Stimulated activated CD4-positive, alpha-beta T cell treated with anti-CD3 and anti-CD28 coated beads, Interleukin-1b, Interleukin-23, amount 100 ng/mL, for 1 hour (primary cell): Measurements from ENCODE around the gene PPP2R2D.
"Not testable (repeated sequence)": the region's sequence is repeated elsewhere in the genome, so short reads cannot be mapped to it uniquely, and the experiment has no call there.

ENCODE experiments used
- DNase-seq, 2 donors: peaks; one replicate each; pipeline ENCODE4 v3.0.0-alpha.2; 2020; ENCODE audit warnings: low read depth in 2 of 2

PPP2R2D gene

DNA sequence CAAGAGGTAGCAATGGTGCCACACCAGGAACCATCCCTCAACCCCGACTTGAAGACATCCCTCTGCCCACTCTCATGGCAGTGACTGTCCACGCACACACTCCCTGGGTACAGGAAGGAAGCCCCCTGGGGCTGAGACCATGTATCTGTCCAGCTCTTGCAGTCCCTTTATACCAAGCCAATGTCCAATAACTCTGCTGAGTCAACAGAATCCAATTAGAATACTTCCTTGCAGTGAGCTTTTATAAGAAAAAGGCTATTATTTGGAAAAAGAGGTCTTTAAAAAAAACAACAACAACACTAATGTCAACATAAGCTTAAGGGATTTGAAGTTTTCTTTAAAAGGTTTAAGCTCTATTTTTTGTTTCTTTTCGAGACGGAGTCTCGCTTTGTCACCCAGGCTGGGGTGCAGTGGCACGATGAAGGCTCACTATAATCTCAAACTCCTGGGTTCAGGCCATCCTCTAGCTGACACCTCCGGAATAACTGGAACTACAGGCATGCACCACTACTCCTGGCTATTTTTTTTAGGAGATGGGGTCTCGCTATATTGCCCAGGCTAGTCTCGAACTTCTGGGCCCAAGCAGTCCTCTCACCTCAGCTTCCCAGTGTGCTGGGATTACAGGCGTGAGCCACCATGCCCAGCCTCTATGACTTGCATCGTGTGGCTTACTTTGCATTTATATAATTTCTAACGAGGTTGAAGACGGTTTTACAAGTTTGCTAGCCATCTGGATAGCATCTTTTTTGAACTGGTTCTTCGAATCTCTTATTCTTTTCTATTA lies 73.4 kb downstream of the PPP2R2D start:
- no peak for DNase-seq

DNA sequence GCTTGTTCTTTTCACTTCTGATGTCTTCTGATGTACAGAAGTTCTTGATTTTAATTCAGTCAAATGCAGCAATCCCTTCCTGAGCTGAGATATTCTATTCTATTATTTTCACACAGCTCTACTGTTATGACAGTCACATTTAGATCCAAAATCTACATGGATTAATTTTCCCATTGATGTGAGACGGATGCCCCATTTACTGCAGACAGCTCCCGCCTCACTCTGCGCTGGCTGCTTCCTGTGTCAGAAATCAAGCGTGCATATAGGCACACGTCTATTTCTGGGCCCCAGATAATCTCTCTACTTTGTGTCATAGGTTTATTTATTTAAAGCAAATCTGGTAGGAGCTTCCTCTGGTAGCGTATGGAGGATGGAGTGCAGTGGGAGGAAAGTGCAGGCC lies 74.2 kb downstream of the PPP2R2D start:
- no peak for DNase-seq

DNA sequence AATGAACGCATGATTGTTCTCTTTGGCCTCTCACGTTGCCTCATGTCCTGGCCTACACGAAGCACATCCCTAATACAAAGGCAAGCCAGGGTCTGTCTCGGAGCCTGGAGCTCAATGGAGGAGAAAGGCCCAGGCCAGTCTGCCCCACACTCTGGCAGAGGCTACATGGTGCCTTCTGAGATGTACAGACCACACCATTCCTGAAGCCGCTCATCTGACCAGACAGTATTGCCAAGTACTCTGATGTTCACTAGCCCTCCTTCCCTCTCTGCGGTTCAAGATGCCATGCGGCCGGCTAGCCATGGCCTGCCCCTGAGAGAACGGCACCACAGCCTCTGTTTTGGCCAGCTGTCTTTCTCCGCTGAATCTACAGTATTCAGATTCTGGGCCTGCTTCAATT lies 75.0 kb downstream of the PPP2R2D start:
- no peak for DNase-seq

DNA sequence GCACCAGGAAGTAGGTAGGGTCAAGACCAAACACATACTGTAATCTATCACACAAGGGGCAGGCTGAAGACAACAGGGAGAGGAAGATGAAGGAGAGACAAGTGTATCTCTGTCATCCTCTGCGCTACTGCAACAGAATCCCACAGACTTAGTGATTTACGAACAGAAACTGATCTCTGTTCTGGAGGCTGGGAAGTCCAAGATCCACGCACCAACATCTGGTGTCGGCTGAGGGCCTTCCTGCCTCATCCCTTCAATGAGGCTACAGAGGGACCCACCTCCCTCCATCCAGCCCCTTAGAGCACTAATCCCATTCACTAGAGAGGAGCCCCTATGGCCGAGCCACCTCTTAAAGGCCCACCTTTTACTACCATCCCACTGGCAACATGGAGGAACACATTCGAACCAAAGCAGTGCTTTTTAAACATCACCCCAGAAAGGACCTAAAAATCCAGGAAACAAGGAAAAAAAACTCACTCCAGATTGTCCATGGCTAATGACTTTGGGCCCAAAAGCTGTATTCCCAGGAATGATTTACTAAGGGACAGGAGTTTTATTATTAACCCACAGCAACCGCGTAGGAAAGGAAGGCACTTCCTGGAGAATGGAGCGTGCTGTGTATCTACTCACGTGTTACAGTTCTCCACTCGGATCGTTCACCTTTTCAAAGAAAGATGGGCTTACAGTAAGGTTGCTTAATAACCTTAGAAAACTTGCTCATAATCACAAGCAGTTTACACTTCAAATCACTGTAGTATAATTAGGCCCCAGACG lies 76.7 kb downstream of the PPP2R2D start:
- DNase-seq: no peak

DNA sequence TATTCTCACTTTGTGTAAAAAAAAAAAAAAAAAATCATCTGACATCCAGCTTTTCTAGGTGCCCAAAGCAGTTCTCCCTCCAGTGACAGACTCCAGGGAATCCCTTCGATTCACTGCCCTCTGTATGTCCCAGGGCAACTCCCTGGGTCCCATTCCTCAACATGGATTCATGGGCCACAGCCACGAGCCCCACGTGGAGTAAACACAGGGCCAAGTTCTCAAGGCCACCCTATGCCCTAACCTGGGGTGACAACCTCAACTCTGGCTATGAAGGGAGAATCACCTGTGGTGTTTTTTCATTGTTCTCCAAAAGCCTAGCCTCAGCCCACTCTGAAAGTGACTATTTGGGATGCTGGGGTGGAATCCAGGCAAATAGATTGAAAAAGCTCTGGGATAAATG lies 77.6 kb downstream of the PPP2R2D start:
- DNase-seq: no peak

DNA sequence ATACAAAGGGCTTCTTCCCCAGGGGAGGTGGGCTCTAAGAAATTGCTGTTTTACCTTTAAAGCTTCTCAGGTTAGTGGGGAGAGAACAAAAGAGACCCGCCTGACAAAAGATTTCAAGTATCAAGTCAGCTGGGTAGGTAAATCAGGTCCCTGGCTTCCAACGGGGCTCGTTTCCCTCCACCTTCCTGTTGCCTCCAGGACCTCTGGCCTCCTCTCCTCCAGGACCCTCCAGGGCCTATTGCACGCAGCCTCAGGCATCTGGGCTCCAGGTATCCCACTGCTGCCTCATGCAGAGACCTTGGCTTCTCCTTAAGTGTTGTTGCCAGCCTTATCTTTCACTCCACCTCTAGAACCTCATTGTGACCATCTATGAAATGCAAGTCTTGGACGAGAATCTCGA lies 78.0 kb downstream of the PPP2R2D start:
- no peak for DNase-seq

DNA sequence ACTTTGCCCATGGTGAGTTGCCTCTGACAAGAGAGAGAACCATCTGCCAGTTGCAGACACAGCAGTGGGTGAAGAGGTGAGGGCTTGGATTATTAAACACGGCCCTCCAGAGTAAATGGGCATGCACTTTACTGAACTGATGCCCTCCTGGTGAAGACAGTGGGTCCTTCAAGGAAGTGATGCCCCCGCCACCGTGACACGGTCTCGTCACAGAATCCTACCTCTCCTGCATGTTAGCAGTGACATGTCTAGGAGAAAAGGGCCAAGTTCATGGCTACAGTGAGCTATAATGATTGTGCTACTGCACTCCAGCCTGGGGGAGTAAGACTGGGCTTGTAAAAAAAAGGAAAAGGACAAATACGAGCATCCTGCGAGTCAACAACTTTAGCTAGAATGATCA lies 78.5 kb downstream of the PPP2R2D start:
- DNase-seq: no peak

DNA sequence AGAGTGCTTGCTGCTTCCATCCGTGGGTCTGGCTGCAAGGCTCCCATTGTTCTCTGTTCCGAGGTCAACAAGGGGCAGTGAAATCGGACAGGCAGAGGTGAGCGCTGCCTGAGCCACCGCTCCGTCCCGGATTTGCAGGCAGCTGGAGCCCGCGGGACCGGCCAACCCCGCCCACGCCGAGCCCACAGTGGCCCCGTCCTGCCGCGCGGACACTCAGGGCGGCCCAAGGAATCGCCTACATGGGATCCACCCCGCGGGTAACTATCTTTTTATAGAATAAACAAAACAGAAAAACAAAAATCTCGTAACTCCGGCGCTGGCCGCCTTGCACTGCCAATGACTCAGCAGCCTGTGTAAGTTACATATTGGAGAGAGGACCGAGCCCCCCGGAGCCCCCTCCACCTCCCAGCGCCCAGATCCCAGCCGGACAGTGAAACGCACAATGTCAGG lies 79.0 kb downstream of the PPP2R2D start:
- DNase-seq: no peak

DNA sequence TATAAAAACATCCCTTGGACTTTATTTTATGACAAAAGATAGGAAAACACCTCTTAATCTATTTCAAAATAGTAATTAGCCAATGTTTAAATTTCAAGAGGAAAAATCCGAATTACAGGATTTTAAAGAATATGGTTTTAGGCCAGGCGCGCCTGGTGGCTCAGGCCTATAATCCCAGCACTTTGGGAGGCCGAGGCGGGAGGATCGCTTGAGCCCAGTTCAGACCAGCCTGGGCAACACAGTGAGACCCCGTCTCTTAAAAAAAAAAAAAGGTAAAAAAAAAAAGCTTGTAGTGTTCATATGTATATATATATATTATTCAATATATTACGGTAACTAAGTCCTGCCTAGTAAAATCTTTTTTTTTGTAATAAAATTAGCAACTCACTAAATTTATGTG lies 79.5 kb downstream of the PPP2R2D start:
- no peak for DNase-seq

DNA sequence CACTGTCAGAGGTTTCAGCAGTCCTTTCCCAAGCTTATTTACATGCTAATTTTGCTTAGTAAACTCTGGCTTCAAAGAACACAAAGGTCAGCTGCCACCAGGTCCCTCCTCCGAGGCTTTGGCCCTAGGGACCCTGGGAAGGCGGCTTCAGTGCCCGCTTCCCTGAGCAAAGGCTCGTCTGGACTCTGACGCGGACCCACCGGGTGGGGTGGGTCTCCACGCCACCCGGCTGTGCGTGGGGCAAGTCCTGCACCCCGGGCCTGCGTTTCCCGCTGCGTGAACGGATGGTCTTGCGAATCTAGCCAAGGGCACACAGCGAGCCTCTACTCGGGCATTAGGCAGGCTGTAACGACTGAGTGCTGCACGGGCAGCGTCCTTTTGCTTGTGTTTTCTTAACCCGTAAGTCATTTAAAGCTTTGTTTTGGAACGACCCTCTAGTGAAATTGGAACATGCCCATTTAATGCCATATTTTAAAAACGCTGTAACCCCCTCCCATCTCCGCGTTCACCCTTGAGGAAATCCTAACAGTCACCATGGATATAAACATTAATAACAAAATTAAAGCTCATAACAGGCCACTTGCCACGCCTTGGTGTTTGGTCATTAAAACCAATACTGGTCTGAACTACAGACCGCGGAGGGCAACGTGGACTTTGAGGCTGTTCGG lies 80.1 kb downstream of the PPP2R2D start:
- no peak for DNase-seq

DNA sequence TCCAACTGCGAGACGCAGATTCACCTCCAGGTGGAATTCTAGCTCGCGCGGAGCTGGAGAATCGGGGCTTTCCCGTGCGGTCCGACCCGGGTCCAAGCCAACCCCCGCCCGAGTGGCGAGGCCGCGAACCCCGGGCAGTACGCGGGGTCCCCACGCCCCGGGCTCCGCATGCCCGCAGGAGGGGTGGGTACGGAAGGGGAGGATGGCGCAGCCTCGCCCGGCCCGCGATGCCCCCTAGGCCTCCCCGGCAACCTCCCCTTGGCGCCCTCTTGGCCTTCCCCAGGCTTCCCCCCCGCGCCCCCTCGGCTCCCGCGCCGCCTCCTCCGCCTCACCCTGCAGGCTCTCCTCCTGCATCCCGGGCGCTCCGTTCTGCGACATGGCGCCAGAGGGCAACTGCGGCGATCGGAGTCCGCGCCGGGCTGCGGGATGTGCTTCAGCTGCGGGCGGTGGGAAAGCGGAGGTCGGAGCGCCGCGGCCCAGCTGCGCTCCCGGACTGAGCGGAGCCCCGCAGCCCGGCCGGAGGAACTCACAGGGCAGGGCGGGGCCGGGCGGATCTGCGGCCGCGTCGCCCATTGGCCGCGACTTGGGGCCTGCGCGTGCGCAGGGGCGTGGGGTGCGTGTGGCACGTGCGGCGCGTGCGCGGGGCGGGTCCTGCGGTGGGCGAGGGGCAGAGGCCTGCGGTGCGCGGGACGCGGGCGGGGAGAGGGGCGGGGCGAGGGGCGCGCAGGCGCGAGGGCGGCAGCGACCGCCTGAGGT lies 80.8 kb downstream of the PPP2R2D start, which contains the start of gene BNIP3:
TSS of gene BNIP3 (minus strand) at position 495 of the 756 bp plus-strand sequence. CDS start at position 378, 117 bp downstream.
- peak; percentile 87 to 97 for DNase-seq

DNA sequence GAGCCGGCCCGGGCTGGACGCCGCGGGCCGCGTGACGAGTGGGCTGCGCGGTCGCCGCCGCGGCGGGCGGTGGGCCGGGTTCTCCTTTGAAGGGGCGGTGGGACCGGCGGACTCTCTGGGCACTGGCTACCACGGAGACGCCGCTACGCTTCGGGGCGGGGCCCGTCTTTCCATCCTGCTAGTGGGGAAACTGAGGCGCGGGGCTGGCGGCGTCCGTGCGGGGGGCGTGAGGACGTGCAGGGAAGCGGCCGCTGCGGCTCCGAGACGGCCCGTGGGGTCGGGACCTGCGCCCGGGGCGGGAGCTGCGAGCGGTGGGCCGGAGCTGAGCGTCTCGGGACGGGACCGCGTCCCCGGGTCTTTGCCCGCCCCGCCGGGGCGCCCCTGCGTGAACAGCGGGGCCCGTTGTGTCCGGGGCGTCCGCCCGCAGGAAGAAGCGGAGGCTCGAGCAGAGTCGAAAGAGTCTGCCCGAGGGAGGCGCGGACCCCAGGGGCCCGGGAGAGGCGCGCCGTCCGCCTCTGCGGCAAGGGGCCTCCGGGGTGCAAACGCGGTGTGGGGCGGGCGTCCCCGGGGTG lies 81.5 kb downstream of the PPP2R2D start:
- no peak for DNase-seq

DNA sequence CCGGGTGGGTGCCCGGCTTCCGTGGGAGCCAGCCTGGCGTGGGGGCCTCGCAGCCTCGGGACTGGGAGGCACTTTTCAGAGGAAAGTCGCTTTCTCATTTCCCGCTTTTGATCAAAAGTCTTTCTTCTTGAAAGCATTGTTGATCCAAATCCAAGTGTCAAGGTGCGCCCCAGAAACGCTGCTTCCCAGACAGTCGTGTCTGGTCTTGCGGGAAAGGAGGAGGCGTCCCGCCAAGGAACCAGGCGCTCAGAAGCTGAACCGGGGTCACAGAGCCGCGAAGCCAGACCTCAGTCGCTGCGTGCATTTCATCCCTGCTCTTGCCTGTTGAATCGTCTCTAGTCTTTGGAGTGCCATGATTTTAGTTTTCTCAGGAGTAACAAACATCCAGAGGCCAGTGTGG lies 82.0 kb downstream of the PPP2R2D start:
- DNase-seq: no peak

DNA sequence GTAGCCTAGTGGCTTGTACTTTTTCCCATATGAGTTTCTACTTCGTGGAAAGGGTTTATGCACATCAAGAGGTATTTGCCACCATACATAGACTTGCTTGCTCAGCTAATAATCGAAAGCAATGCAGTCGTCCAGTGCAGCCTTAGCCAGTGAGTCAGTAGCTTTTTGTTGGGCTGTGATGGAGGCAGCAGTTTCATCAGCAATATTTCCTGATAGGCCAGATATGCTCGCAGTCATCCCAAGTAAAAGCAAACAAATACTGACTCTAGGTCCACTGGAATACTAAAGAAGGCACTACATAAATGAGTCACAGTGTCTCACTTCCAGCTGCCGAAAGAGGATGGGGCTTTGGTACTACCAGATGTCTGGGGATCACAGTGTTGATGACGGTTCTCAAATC lies 83.0 kb downstream of the PPP2R2D start:
- DNase-seq: no peak

DNA sequence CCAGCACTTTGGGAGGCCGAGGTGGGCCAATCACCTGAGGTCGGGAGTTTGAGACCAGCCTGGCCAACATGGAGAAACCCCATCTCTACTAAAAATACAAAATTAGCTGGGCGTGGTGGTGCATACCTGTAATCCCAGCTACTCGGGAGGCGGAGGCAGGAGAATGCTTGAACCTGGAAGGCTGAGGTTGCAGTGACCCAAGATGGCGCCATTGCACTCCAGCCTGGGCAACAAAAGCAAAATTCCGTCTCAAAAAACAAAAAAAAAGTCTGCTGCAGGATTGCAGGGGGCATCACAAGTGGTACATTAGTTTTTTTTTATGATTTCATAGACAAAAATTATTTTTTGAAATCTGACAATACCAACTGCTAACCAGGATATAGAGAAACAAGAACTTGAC lies 86.0 kb downstream of the PPP2R2D start:
- not testable (repeated sequence) for DNase-seq

DNA sequence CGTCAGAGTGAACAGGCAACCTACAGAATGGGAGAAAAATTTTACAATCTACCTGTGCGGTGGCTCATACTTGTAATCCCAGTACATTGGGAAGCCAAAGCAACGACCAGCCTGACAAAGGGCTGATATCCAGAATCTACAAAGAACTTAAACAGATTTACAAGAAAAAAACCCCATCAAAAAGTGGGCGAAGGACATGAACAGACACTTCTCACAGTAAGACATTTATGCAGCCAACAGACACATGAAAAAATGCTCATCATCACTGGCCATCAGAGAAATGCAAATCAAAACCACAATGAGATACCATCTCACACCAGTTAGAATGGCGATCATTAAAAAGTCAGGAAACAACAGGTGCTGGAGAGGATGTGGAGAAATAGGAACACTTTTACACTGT lies 86.5 kb downstream of the PPP2R2D start:
- not testable (repeated sequence) for DNase-seq

DNA sequence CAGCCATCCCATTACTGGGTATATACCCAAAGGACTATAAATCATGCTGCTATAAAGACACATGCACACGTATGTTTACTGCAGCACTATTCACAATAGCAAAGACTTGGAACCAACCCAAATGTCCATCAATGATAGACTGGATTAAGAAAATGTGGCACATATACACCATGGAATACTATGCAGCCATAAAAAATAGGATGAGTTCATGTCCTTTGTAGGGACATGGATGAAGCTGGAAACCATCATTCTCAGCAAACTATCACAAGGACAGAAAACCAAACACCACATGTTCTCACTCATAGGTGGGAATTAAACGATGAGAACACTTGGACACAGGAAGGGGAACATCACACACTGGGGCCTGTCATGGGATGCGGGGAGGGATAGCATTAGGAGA lies 87.0 kb downstream of the PPP2R2D start:
- not testable (repeated sequence) for DNase-seq

DNA sequence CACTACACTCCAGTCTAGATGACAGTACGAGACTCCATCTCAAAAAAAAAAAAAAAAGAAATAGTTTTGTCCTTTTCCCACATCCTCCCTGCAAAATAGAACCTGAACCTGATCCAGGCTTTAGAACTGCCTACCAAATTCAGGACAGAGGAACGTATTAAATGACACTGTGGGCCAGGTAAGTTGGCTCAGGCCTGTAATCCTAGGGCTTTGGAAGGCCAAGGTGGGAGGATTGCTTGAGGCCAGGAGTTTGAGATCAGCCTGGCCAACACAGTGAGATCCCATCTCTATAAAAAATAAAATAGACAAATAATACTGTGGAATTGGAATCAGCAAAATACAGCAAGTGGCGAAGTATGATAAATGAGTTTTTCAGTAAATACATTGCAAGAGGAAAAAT lies 90.9 kb downstream of the PPP2R2D start:
- no peak for DNase-seq

DNA sequence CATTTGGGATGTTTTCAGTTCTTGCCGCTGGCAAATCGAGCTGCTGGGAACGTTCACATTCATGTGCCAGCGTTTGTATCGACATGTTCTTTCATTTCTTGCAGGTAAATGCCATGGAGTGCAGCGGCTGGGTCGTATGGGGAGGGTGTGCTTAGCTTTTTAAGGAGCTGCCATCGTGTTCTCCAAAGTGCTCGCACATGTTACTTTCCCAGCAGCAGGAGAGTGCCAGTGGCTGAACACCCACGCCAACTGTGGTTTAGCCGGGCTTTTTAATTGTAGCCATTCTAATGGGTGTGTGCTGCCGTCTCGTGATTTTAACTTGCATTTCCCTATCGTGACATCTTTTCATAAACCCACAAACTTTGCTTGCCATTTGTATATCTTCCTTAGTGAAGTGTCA lies 92.5 kb downstream of the PPP2R2D start:
- DNase-seq: no peak

DNA sequence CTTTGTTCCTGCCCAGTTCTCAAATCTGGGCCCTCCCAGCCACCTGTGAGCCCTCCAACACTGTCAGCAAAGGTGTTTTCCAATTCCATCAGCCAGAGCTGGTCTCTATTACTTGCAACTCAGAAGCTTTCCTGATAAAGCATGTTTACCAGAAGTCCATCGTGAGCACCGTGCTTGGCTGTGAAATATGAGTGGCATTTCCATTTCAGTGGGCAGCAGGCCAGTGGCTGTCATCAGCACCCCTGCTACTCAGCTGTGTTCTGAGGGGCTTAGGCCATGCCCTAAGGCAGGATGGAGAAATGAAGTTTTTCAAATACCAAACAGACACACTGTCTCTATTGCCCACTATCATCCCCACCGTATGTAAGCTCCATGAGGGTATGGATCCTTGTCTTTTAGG lies 93.6 kb downstream of the PPP2R2D start:
- DNase-seq: no peak
